Left forelimb (tissue), 1 donor: Measurements from ENCODE around the gene PIP5K1C.

Experiments
- DNase-seq: peaks from one replicate; pipeline ENCODE4 v3.0.0-alpha.2; 2018; ENCODE audit warnings: low spot score

PIP5K1C gene

DNA sequence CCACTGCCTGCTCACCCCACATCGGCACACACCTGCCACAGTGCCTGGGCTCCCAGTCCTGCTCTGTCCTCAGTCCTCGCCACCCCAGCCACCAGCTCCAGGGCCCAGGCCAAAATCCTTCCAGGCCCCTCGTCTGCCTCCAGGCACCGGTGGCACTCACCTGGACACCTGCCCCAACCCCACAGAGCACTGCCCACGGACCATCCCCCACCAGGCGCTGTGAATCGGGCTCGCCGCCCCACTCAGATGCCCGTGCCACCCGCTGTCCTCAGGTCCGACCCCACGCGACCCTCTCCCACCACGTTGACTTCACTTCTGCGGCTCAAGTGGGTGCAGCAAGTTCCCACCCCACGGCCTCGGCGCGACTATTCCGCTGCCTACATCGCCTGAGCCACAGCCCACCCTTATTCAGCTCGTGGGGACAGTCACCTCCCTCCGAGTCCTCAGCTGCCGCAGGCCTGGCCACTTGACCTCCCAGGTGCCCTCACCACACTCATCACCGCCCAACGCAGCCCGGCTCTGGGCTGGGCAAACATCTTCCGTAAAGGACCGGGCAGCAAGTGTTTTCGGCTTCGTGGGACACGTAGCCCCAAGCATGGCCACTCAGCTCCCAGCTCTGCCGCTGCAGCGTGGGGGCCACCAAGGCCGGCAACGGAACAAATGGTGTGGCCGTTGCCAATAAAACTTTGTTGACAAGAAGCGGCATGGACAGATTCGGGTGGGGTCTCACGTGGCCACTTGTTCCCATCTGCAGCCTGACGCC, 5.7 kb downstream of the PIP5K1C start:
- DNase-seq = no peak

DNA sequence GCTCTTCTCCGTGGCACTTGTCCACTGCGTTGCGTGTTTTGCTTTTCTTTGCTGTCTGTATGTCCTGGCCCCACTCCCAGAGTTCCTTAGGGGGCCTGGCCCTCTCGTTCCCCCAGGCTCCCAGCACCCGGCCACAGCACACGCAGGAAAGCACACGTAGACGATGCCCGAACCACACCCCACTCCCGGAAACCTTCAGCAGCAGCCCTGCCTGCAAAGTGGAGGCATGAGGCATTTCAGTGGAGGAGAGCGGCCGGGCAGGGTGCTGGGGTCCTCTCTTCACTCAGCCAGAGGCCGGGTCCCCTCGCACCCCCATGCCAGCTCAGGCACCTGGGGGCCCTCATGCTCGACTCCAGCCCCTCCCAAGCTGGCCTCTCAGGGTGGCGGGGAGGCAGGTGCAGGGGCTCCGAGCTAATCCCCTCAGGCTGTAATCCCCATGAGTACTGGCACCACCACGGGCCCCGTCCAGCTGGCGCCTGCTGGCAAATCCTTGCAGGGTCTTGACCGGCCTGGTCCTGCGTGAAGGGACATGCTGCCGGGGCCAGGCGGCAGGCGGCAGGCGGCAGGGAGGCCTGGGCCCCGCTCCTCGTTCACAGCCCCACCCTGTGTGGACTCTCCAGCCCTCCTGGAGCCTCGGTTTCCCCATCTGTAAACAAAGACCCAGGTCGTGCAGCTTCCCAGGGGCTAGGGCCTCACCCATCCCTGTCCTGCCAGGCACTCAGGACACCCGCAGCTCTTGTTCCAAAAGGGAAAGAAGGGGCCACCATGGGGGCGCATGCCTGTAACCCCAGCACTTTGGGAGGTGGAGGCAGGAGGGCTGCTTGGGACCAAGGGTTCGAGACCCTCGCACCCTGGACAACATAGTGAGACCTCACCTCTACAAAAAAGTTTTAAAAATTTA, 7.0 kb downstream of the PIP5K1C start:
- no peak for DNase-seq

DNA sequence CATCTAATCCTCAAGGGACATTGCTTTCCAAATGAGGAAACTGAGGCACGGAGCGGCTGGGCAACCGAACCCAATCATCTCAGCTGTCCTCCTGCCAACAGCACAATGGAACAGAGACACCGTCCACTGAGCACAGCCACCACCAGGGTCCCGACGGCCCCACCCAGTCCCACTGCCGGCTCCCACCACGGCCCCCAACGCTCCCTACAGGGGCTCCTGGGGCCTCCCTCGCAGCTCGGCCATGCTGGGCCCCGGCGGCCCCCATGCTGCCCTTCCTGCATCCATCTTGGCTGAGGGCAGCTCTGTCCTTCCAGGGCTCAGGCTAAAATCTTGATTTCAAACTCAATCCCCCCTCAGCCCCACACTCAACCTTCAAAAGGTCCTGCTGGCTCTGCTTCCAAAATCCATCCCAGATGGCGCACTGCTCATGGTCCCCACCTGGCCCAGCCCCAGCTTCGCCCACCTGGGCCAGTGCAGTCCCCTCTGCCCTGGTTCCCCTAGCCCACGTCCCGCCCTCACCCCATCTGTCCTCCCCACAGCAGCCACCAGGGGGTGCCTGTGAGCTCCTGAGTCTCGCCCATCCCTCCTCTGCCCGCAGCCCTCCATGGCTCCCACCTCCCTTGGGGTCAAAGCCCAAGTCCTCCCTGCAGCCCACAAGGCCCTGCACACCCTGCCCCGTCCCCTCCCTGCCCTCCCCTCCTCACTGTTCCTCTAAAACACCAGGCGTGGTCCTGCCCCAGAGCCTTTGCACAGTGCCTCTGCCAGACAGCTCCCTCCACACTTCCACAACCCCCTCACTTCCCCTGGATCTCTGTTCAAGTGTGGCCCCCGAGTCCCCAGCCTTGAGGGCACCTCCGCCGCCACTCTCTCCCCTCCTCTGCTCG, 7.9 kb downstream of the PIP5K1C start:
- no peak for DNase-seq

DNA sequence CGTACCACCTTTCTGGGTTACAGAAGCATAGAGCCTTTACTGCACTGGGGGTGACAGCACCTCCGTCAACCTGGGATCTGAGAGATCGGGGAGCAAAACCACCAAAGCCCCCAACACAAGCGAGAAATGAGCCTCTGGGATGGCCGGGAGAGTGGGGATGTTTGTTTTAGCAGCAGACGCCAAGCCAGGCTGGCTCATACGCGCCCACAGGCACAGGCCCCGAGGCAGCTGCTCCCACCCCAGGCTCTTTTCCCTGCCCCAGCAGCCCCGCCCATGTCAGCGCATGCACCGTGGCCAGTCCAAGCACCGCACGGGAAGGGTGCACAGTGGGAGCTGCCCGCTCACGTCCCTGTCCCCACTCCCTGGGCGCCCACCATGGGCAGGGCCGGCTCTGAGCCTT, 8.5 kb downstream of the PIP5K1C start:
- no peak for DNase-seq

DNA sequence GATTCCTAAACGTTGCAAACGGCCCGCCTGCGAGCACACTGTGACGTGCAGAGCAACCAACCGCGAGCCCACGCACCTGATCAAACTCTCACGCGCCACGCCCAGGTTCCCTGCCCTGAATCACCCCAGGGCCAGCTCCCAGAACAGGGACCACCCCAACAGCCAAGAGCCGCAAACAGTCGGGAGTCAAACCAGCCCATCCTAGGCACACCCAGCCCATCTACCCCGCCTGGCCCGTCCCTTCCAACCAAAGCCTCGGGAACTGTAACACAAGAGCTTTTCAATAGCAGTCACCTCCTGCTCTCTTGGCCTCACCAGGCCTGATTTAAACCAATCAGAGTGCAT, 8.9 kb downstream of the PIP5K1C start:
- DNase-seq = no peak

DNA sequence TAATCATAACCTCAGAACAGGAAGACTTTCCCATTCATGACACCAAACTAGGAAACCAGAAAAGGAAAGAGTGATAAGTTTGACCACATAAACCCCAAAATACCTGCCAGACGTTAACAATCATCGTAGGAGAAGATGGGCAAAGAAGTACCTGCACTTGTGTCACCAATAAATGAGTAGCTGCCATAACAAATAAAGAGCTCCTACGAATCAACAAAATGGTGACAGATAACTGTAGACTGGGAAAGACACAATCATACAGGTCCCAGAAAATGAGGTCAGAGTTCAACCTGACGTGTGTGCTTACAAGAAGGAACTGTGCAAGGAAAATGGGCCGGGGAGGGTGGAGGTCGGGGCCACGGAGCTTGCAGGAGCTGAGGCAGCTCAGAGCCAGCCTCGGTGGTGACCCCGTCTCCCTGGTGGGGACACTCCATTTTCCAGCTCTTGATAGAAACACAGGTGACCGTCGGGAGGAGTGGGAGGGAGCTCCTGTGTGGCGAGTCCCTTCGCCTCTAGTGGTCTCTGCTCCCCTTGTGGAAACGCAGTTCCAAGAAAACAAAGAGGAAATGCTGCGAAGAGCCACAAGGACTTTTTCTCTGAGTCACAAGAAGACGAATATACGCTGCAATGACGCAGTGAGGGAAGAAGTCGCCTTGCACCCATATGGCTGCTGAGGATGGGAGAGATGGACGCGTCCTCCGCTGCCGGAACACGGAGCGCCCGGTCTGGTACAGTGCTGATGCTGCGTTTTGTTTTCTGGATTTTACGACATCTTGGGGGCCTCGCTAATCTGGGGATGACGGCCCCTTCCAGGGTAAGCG, 9.5 kb downstream of the PIP5K1C start:
- DNase-seq = no peak

DNA sequence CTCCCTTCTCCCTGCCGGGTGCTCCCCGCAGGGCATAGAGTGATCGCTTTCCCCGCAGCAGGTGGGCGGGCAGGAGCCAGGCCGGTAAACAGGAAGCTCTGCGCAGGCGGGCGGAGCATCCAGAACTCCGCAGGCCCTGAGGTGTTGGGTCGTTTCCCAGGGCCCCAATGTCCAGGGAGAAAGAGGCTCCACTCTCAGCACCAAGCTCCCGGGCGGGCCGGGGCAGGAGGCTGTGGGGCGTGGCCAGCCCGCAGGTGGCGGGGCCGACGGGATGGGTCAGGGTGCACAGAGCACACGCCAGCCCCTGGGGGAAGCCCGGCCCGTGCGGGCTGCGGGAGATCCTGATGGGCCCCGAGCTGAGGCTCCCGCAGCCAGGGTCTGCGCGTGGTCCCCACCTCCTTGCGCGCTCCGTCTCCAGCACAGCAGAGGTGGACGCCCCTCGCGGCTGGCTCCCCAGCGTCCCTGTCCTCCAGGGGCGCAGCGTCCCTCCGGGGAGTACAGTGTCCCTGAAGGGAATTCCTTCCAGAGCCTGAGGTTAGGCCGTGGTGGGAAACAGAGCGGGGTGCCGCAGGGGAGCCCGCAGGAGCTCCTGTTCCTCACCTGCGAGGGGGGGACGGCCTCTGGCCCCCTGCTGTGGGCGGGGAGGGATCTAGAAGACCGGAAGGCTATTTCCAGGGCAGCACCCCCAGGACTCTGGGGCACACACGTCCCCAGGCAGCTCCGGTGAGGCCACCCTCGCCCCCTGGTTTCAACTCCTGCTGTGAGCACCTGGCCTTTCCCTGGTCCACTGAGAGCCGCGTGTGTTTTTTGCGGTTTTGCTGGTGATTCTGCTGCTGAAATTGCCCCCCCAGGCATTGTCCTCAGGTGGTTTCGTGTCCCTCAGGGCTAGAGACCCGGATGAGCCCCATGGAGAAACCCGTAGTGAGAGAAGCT, 12.2 kb downstream of the PIP5K1C start:
- no peak for DNase-seq

DNA sequence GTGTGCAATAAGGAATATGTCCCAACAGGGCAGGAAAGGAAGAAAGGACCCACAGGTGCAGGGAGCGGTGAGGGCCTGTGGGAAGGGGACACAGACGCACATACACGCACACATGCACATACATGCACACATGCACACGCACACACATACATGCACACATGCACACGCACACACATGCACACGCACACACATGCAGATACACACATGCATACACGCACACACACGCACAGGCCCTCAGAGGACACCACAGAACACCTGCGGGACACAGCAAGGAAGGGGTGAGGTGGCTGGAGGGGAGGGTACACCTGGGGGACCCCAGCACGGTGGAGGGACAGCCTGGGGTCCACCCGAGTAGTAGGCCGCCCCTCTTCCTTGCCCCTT, 12.9 kb downstream of the PIP5K1C start:
- no peak for DNase-seq

DNA sequence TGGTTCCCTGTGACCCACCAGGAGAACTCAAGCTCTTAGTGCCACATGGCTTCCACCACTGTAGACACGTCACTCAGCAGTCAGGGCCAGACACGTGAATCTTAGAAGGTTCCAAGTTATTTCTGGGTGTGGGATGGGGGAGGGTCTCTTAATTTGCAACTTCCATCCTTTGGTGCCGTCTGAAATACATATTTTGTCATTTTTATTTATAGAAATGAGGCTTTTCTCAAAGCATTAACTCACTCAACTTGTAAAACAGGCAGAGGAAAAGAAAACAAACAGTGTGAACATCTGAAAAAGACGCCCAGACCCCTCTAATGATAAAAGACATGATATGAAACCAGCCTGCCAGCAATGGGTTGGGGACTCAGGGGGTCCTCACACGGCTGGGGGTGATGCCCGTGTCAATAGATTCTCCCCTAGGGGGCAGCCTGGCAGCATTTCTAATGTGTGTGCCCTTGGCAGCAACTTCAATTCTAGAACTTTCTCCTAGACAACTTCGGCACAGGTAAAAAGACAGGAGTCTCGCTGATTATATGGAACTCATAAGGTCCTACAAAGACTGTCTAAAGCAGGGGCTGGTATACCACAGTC, 15.4 kb downstream of the PIP5K1C start:
- no peak for DNase-seq

DNA sequence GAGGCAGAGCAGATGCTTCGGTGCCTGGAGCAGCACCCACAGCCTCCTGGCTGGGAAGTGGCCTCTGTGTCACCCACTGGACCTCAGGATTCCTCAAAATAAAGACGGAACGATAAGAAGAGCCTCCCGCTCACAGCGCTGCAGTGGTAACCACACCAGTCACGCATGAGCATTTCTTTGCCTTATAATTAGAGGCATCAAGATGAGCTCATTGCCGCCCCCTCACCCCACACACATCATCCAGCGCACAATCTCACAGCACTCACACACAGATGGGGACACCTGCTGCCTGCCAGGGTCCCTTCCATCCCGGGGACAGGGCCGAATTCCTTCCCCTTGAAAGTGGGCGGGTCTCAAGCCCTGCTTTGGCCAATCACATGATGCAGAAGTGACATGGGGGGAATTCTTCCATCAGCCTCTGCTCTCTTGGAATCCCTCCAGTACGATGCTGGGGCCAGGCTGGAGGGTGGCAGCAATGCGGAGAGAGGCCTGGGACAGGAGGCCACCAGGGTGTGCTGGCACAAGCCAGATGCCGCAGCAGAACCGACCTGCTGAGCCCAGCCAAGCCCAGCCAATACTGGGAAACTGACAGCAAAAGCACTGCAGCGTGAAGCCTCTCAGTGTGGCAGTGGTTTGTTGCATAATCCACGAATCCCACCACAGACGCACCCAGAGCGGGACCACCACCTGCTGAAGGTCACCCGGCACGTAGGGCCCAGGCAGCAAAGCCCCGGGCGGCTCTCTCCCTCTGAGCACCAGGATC, 16.0 kb downstream of the PIP5K1C start:
- no peak for DNase-seq

DNA sequence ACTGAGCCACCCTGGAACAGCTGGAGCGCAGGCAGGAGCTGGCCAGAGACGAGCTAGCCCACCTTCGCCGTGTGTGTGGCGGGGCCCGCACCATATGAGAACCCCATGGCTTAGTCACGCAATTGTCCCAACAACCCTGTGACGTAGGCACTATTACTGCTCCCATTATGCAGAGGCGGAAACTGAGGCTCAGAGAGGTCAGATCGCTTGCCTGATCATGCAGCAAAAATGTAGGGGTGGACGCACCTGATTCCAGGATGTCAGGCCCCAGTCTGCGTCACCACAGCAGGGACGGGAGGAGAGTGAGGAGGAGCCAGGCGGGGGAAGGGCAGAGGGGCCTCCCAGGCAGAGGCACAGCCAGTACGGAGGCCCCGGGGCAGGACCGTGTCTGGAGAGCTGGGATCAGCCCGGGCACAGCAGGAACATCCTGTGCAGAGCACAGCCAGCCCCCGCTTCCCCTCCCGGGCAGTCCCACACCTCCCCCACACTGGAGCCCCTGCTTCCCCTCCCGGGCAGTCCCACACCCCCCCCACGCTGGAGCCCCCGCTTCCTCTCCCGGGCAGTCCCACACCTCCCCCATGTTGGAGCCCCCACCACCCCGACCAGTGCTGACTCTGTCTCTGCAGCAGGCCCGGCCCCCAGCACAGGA, 16.7 kb downstream of the PIP5K1C start:
- no peak for DNase-seq

DNA sequence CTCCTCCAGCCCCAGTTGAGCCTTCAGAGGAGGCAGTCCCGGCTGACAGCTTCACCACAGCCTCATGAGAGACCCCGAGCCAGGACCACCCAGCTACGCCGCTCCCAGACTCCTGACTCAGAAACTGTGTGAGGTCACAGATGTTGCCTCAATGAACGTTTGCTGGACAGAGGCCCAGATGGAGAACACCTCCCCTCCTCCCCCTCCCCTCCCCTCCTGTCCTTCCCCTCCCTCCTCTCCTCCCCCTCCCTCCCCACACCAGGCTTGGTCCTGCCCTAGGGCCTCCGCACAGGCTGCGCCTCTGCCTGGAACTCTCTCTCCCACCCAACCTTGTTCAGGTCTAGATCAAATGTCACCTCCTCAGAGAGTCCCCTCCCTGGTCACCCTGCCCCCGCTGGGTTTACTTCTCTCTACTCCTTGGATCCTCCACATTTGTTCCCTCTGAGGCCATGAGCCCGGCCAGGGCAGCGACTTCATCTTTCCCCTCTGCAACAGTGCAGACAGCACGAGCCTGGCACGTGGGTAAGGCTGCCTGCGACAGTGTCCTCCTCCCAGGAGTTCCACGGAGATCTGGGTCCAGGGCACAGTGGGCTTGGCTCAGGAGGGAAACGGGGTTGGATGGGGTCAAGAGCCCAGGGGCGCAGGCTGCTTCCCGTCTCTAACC, 17.4 kb downstream of the PIP5K1C start:
- no peak for DNase-seq

DNA sequence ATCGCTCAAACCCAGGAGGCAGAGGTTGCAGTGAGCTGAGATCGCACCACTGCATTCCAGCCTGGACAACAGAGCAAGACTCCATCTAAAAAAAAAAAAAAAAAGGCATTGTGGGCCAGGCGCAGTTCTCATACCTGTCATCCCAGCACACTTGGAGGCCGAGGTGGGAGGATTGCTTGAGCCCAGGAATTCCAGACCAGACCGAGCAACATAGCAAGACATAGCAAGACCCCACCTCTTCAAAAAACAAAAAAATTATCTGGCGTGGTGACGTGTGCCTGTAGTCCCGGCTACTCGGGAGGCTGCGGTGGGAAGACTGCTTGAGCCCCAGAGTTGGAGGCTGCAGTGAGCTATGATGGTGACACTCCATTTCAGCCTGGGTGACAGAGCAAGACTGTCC, 18.0 kb downstream of the PIP5K1C start:
- DNase-seq = no peak

DNA sequence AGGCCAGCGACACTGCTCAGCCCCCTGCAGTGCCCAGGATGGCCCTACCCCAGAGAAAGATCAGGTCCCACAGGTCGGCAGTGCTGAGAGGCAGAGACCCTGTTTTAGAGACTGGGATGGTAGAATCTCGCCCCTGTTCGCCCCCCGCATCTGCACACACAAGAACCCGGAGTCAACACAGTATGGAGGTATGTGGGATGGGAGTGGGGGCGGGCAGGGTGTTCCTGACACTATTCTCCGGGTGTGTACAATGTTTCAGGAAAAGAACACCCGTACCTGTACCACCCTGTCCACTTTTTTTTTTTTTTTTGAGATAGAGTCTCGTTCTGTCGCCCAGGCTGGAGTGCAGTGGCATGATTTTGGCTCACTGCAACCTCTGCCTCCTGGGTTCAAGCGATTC, 19.3 kb downstream of the PIP5K1C start:
- no peak for DNase-seq

DNA sequence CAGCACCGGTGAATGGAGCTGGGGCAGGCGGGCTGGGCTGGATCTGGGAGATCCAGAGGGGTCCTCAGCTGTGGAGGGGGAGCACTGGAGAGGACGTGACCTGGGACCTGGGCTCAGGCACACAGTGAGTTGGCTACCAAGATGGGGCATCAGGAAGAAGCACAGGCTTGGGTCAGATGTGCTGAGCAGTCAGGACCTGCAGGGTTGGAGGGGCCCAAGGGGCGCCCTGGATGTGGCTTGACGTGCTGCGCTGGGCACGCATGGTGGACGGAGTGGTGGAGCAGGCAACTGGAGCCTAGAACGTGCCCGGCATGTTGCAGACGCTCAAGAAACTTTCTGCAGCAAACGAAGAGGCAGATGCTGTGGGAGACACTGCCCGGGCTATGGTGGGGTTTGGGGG, 20.7 kb downstream of the PIP5K1C start:
- no peak for DNase-seq

DNA sequence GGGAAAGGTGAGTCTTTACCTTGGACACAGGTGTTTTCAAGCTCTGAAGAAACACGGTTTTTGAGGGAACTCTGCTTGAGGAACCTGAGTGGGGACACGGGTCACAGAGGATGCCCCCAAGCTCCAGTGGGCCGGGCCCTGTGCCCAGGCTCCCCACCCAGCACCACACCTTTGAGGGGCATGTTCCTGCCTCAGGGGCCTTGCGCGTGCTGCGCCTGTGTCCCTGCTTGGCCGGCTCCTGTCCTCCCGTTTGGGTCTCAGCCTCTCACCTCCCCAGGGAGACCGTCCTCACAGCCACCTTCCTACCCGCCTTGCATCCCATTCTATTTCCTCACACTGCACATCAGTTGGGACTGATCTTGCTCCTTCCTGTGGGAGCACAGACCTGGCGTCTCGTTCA, 21.1 kb downstream of the PIP5K1C start:
- no peak for DNase-seq

DNA sequence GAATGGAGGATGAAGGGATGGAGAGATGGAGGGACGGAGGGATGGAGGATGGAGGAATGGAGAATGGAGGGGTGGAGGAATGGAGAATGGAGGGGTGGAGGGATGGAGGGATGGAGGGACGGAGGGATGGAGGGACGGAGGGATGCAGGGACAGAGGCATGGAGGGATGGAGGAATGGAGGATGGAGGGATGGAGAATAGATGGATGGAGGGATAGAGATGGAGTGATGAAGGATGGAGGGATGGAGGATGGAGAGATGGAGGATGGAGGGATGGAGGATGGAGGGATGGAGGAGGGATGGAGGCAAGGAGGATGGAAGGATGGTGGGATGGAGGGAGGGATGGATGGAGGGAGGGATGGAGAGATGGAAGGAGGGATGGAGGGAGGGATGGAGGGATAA, 22.1 kb downstream of the PIP5K1C start:
- DNase-seq = no peak
